ENCODE measurements around the gene EXOSC1. TPM values are rescaled to one million over a fixed set of nuclear protein-coding genes. Genes with fewer than 3 reads are reported as not detected.

The EXOSC1 gene
- total RNA-seq, 1 experiment from 2014 or later: 60.3 TPM

DNA sequence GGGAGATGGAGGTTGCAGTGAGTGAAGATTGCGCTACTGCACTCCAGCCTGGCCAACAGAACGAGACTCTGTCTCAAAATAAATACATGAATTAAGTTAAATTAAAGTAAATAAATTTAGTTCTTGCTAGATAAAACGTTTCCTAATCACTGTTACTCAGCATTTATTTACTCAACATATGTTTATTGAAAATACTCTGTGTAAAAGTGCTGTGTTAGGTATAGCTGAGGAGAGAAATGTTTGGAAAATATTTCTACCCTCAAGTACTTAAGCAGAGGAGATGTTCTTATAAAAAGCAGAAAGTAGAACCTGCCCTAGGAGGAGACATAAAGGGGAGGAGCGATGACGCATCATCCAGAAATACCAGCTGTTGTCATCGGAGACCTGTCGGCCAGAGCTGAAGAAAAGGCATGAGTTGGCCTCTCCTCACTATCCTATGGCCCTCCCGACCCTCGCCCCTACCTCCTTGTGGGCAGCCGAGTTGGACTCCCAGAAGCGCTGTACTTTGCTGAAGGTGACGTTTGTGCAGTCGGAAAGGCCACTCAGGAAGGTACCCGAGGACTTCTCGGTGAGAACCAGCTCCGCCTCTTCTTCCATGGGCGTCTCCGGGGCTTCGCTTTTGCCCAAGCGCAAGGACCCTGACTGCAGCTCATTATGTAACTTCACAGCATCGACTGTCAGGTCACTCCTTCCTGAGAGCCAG lies 45.8 kb downstream of the EXOSC1 start:
- Histone ChIP-seq H3K9me3 (ENCODE audit: control insufficient read depth, insufficient read depth, low read depth, low read length) (no peaks in the 10 kb centered on the region), H3K36me3 (ENCODE audit: control insufficient read depth, insufficient read depth, low read length) (peaks cover 12% of the 10 kb centered on the region; the same call in 1 of the 2 replicates), H3K4me3 (ENCODE audit: low read depth in 2 of 2, low read length in 2 of 2) (peak overlapping the region; percentile 72 to 100), H3K4me1 (ENCODE audit: control insufficient read depth, insufficient read depth, low read length) (no peaks in the 10 kb centered on the region), H3K27me3 (ENCODE audit: control insufficient read depth, insufficient read depth, low read length) (no peaks in the 10 kb centered on the region), H3K27ac (ENCODE audit: low read length) (peak overlapping the region; percentile 76)
- ATAC-seq: peak; percentile 54
- in situ Hi-C loops (cut with HindIII; ENCODE audit: low pct_unique_long_range_greater_than_20kb, low sequenced_read_pairs): no loop called here
- CTCF ChIA-PET: interaction anchor here (0.6 kb wide), 1 partner anchor 12 kb away, joined by 14 read pairs; no protein-coding TSS in a partner anchor
- TF ChIP-seq, protein P1, sequence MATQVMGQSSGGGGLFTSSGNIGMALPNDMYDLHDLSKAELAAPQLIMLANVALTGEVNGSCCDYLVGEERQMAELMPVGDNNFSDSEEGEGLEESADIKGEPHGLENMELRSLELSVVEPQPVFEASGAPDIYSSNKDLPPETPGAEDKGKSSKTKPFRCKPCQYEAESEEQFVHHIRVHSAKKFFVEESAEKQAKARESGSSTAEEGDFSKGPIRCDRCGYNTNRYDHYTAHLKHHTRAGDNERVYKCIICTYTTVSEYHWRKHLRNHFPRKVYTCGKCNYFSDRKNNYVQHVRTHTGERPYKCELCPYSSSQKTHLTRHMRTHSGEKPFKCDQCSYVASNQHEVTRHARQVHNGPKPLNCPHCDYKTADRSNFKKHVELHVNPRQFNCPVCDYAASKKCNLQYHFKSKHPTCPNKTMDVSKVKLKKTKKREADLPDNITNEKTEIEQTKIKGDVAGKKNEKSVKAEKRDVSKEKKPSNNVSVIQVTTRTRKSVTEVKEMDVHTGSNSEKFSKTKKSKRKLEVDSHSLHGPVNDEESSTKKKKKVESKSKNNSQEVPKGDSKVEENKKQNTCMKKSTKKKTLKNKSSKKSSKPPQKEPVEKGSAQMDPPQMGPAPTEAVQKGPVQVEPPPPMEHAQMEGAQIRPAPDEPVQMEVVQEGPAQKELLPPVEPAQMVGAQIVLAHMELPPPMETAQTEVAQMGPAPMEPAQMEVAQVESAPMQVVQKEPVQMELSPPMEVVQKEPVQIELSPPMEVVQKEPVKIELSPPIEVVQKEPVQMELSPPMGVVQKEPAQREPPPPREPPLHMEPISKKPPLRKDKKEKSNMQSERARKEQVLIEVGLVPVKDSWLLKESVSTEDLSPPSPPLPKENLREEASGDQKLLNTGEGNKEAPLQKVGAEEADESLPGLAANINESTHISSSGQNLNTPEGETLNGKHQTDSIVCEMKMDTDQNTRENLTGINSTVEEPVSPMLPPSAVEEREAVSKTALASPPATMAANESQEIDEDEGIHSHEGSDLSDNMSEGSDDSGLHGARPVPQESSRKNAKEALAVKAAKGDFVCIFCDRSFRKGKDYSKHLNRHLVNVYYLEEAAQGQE (IDR thresholded peaks at IDR 0.05; ENCODE audit: insufficient read depth in 1 of 2, low read depth in 2 of 2, low read length in 1 of 2): no peak
- TF ChIP-seq SIN3A (IDR thresholded peaks at IDR 0.05; ENCODE audit: borderline replicate concordance, insufficient read depth, low read depth, low read length): no peak
- TF ChIP-seq POLR2AphosphoS5 (IDR thresholded peaks at IDR 0.05; ENCODE audit: low read depth, low read length): no peak
- no peak for TF ChIP-seq TCF7L2 (IDR thresholded peaks at IDR 0.05; ENCODE audit: low read depth, low read length)
- TF ChIP-seq, protein P2, sequence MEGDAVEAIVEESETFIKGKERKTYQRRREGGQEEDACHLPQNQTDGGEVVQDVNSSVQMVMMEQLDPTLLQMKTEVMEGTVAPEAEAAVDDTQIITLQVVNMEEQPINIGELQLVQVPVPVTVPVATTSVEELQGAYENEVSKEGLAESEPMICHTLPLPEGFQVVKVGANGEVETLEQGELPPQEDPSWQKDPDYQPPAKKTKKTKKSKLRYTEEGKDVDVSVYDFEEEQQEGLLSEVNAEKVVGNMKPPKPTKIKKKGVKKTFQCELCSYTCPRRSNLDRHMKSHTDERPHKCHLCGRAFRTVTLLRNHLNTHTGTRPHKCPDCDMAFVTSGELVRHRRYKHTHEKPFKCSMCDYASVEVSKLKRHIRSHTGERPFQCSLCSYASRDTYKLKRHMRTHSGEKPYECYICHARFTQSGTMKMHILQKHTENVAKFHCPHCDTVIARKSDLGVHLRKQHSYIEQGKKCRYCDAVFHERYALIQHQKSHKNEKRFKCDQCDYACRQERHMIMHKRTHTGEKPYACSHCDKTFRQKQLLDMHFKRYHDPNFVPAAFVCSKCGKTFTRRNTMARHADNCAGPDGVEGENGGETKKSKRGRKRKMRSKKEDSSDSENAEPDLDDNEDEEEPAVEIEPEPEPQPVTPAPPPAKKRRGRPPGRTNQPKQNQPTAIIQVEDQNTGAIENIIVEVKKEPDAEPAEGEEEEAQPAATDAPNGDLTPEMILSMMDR (IDR thresholded peaks at IDR 0.05): no peak
- intact Hi-C loops (cut with micrococcal nuclease; ENCODE audit: unreplicated experiment): no loop called here
- peak; percentile 80 for DNase-seq (ENCODE audit: low read depth, low spot score)
- POLR2A ChIA-PET: interaction anchor here (1.2 to 1.6 kb wide), 3 partner anchors 11 to 108 kb away, joined by 3 to 8 read pairs (median 7); no protein-coding TSS in a partner anchor
- BruUV-seq (replicated peaks): no TSS peak

DNA sequence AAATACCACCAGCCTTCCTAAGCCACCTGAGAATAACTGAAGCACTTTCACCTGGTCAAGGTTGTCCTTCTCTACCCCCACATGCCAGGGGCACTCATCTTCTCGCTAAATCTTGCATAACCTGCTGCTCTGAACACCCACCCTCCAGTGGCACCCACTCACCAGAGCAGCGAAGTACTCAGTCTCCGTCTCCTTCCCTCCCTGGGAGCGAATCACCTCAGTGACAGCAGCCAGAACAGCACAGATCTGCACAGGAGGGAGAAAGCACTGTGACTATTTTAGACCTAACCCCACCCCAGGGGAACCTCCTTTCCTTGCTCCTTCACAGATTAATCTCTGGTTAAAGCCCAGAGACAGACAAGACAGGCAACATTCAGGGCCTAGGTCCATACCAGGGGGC lies 49.8 kb downstream of the EXOSC1 start:
- Histone ChIP-seq H3K4me3 (ENCODE audit: low read depth in 2 of 2, low read length in 2 of 2) (no peak overlapping the region), H3K27ac (ENCODE audit: low read length) (no peak overlapping the region), H3K36me3 (ENCODE audit: control insufficient read depth, insufficient read depth, low read length) (peaks cover 12% of the 10 kb centered on the region), H3K27me3 (ENCODE audit: control insufficient read depth, insufficient read depth, low read length) (no peaks in the 10 kb centered on the region), H3K9me3 (ENCODE audit: control insufficient read depth, insufficient read depth, low read depth, low read length) (no peaks in the 10 kb centered on the region), H3K4me1 (ENCODE audit: control insufficient read depth, insufficient read depth, low read length) (no peaks in the 10 kb centered on the region)
- TF ChIP-seq, protein P1 (IDR thresholded peaks at IDR 0.05; ENCODE audit: insufficient read depth in 1 of 2, low read depth in 2 of 2, low read length in 1 of 2): no peak
- TF ChIP-seq POLR2AphosphoS5 (IDR thresholded peaks at IDR 0.05; ENCODE audit: low read depth, low read length) (no peak), TCF7L2 (IDR thresholded peaks at IDR 0.05; ENCODE audit: low read depth, low read length) (no peak), SIN3A (IDR thresholded peaks at IDR 0.05; ENCODE audit: borderline replicate concordance, insufficient read depth, low read depth, low read length) (no peak)
- TF ChIP-seq, protein P2 (IDR thresholded peaks at IDR 0.05): no peak
- intact Hi-C loops (cut with micrococcal nuclease; ENCODE audit: unreplicated experiment) (no loop called here), in situ Hi-C loops (cut with HindIII; ENCODE audit: low pct_unique_long_range_greater_than_20kb, low sequenced_read_pairs) (no loop called here)
- DNase-seq (ENCODE audit: low read depth, low spot score) (no peak), ATAC-seq (no peak)
- BruUV-seq (replicated peaks): no TSS peak
- CTCF ChIA-PET: no interaction called here
- POLR2A ChIA-PET: no interaction called here
